Sigmoid colon (tissue), 7 donors: ENCODE data around the gene FIG4. TPM values are rescaled to one million over a fixed set of nuclear protein-coding genes. Genes with fewer than 3 reads are reported as not detected.
"Not testable (repeated sequence)": the region's sequence is repeated elsewhere in the genome, so short reads cannot be mapped to it uniquely, and the experiment has no call there.

Source experiments
- DNase-seq: peaks from one replicate; pipeline ENCODE4 v3.0.0-alpha.2; 2019
- H3K27ac ChIP-seq, 4 donors: fragments of 200-600 bp; sonication (generic); one replicate each; pipeline ENCODE4 v1.5.1; 2016 to 2019; ENCODE audit warnings: mild to moderate bottlenecking in 1 of 4
- H3K27me3 ChIP-seq, 3 donors: fragments of 200-600 bp; sonication (generic); one replicate each; pipeline ENCODE4 v1.5.1; 2019; ENCODE audit warnings: mild to moderate bottlenecking in 1 of 3
- H3K36me3 ChIP-seq, 4 donors: fragments of 200-600 bp; sonication (generic); one replicate each; pipeline ENCODE4 v1.5.1; 2016 to 2019
- H3K4me1 ChIP-seq, 4 donors: fragments of 200-600 bp; sonication (generic); one replicate each; pipeline ENCODE4 v1.5.1; 2017 to 2019
- H3K4me3 ChIP-seq, 4 donors: fragments of 200-600 bp; sonication (generic); one replicate each; pipeline ENCODE4 v1.5.1; 2017 to 2019; ENCODE audit warnings: mild to moderate bottlenecking in 2 of 4, moderate library complexity in 1 of 4
- H3K9me3 ChIP-seq, 4 donors: fragments of 200-600 bp in 3 of 4; sonication (generic) in 3 of 4; one replicate each; pipeline versions ENCODE4 v1.5.1 to v1.6.1; 2013 to 2019
- CTCF ChIP-seq, 4 experiments: fragments of 450-650 bp in 3 of 4; fragments of 200-600 bp in 1 of 4; IDR thresholded peaks; one replicate each; pipeline ENCODE4 v1.5.1; 2016 to 2019; ENCODE audit warnings: antibody characterized with exemption in 4 of 4, mild to moderate bottlenecking in 3 of 4, moderate library complexity in 2 of 4
- EP300 ChIP-seq, 4 donors: sonication (generic); formaldehyde crosslinking; IDR thresholded peaks; one replicate each; pipeline ENCODE4 v1.6.1; 2017; ENCODE audit warnings: antibody characterized with exemption in 4 of 4
- POLR2A ChIP-seq, 2 donors: fragments of 450-650 bp; IDR thresholded peaks; one replicate each; pipeline ENCODE4 v1.6.1; 2016; ENCODE audit warnings: antibody characterized with exemption in 2 of 2, mild to moderate bottlenecking in 2 of 2, moderate library complexity in 2 of 2
- POLR2AphosphoS5 ChIP-seq, 4 donors: sonication (generic); formaldehyde crosslinking; IDR thresholded peaks; one replicate each; pipeline ENCODE4 v1.6.1; 2017; ENCODE audit warnings: antibody characterized with exemption in 4 of 4
- WGBS, 2 donors: extraction: QIAGEN DNeasy Blood & Tissue Kit; methylation state at CpG; one replicate each; pipeline ENCODE4 v1.1.7; 2013; 5-methylcytosine and 5-hydroxymethylcytosine counted together
- intact Hi-C: fragments of 100-400 bp; cut with DNase I; formaldehyde crosslinking; loops from one replicate; pipeline ENCODE4 v1.15.1; 2023
- polyA plus RNA-seq, 3 donors: library from polyadenylated mRNA; stranded (reverse); fragments of 200-250 nt; gene quantifications; one replicate each; pipeline ENCODE4 v1.2.3, GENCODE V29; 2013
- total RNA-seq, 4 donors: library from RNA; depleted of rRNA; stranded (reverse); fragments of >200 nt; gene quantifications; one replicate each; pipeline ENCODE4 v1.1.0, GENCODE V29; 2016
- donor health status: healthy with polysubstance abuse.
- donor health status: Bipolar disorder and iron deficiency.
- donor health status: healthy.

Gene FIG4
- total and polyA plus RNA-seq, 7 donors = 9.8 to 24.1 (median 11.9) TPM

DNA sequence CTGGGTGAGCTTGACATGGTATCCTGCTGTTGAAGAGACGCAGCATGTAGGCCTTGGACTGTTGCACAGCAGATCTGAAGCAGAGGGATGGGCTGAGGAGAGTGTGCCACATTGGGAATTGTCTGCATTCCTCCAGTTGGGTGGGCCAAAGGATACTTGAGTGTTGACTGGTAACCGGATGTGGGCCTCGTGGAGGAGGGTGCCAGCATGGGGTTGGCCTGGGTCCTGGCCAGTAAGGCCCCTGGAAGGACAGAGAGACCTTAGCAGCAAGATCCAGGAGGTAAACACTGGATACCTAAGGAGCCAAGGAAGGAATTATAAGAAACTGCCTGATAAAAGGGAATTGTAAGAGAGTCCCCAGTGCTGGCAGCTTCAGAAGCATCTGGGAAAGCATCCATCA lies 76.9 kb downstream of the FIG4 start:
- H3K27ac ChIP-seq = no peak overlapping the region
- no peaks in the 10 kb centered on the region for H3K9me3 ChIP-seq
- intact Hi-C loops = no loop called here
- no peaks in the 10 kb centered on the region for H3K27me3 ChIP-seq
- H3K4me3 ChIP-seq = no peak overlapping the region
- H3K36me3 ChIP-seq = peaks cover 0 to 57% (median 5%) of the 10 kb centered on the region in 4 donors
- TF ChIP-seq POLR2AphosphoS5 (IDR thresholded peaks at IDR 0.05) = no peak
- no peak for TF ChIP-seq POLR2A (IDR thresholded peaks at IDR 0.05)
- no peak for TF ChIP-seq EP300 (IDR thresholded peaks at IDR 0.05)
- TF ChIP-seq CTCF (IDR thresholded peaks at IDR 0.05) = no peak
- no peaks in the 10 kb centered on the region for H3K4me1 ChIP-seq
- WGBS, 2 donors = 93 to 95% methylated on average over 3 of the region's 3 CpGs
- DNase-seq = no peak

DNA sequence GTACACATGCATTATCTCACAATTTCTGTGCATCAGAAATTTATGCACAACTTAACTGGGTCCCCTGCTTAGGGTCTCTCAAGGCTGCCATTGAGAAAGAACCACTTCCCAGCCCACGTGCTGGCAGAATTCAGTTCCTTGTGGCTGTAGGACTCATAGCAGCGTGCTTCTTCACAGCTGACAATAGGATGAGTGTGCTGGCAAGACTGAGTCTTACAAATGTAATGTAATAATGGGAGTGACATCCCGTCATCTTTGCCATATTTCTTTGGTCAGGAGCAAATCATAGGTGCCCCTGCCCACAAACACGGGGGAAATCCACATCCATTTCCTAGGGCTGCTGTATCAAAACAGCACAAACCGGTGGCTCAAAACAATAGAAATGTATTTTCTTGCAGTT lies 77.4 kb downstream of the FIG4 start:
- Histone ChIP-seq H3K27me3 (no peaks in the 10 kb centered on the region), H3K9me3 (no peaks in the 10 kb centered on the region), H3K27ac (no peak overlapping the region), H3K4me3 (no peak overlapping the region), H3K36me3 (peaks cover 0 to 52% (median 5%) of the 10 kb centered on the region in 4 donors), H3K4me1 (no peaks in the 10 kb centered on the region)
- no peak for DNase-seq
- intact Hi-C loops = no loop called here
- no peak for TF ChIP-seq EP300 (IDR thresholded peaks at IDR 0.05)
- TF ChIP-seq CTCF (IDR thresholded peaks at IDR 0.05) = no peak
- no peak for TF ChIP-seq POLR2A (IDR thresholded peaks at IDR 0.05)
- no peak for TF ChIP-seq POLR2AphosphoS5 (IDR thresholded peaks at IDR 0.05)
- 95 to 96% methylated on average over 5 of the region's 5 CpGs for WGBS, 2 donors

DNA sequence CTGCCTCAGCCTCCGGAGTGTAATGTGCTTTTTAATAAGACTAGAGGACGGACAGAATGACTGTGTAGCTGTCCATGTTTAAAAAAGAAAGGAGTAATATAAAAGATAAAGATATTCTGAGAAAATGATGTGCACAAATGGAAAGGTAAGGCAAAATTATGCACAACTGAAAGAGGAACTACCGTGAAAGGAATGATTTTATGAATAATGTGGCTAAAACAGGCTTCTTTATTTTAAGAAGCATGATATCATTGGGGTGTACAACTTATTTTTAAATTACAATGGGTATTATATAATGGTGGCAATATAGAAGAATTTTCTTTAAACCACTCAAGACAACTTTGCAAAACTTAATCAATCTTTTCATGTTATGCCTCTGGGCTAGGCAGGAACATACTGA lies 78.1 kb downstream of the FIG4 start:
- H3K27me3 ChIP-seq = no peaks in the 10 kb centered on the region
- WGBS, 2 donors = 82 to 90% methylated on average over 3 of the region's 3 CpGs
- no peak for DNase-seq
- H3K4me1 ChIP-seq = no peaks in the 10 kb centered on the region
- no peak overlapping the region for H3K27ac ChIP-seq
- TF ChIP-seq POLR2A (IDR thresholded peaks at IDR 0.05) (no peak), CTCF (IDR thresholded peaks at IDR 0.05) (no peak), POLR2AphosphoS5 (IDR thresholded peaks at IDR 0.05) (no peak), EP300 (IDR thresholded peaks at IDR 0.05) (no peak)
- no peaks in the 10 kb centered on the region for H3K9me3 ChIP-seq
- intact Hi-C loops = no loop called here
- H3K4me3 ChIP-seq = no peak overlapping the region
- peaks cover 0 to 44% (median 5%) of the 10 kb centered on the region in 4 donors for H3K36me3 ChIP-seq

- DNase-seq = no peak
- Histone ChIP-seq H3K27me3 (no peaks in the 10 kb centered on the region), H3K27ac (no peak overlapping the region), H3K4me1 (no peaks in the 10 kb centered on the region), H3K4me3 (no peak overlapping the region), H3K9me3 (no peaks in the 10 kb centered on the region), H3K36me3 (peaks cover 0 to 36% (median 5%) of the 10 kb centered on the region in 4 donors)
- WGBS, 2 donors = 87 to 88% methylated on average over 2 of the region's 2 CpGs
- intact Hi-C loops = no loop called here
- TF ChIP-seq POLR2AphosphoS5 (IDR thresholded peaks at IDR 0.05) (no peak), EP300 (IDR thresholded peaks at IDR 0.05) (no peak), POLR2A (IDR thresholded peaks at IDR 0.05) (no peak), CTCF (IDR thresholded peaks at IDR 0.05) (no peak)
Observed at GRCh38 chr6:109770047-109770446, 79.0 kb downstream of the FIG4 start.

DNA sequence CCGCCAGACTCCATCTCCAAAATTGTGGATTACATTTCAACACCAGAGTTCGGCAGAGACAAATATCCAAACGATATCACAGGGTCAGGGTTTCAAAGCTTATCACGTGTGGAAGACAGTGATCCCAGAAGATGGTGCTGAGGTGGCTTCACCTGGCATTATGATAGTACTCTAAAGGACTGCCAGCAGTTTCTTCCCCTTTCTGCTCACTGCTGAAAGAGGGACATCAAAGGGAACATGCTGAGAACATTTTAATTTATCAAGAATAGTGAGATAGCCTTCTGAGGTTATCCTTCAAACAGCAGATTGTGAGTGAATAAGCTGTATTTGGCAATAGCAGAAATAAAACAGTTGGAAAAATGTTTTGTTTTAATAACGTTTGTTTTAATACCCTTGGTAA lies 79.7 kb downstream of the FIG4 start:
- no peak for DNase-seq
- Histone ChIP-seq H3K9me3 (no peaks in the 10 kb centered on the region), H3K27ac (no peak overlapping the region), H3K4me3 (no peak overlapping the region), H3K4me1 (no peaks in the 10 kb centered on the region), H3K36me3 (peaks cover 0 to 30% (median 5%) of the 10 kb centered on the region in 4 donors), H3K27me3 (no peaks in the 10 kb centered on the region)
- TF ChIP-seq POLR2A (IDR thresholded peaks at IDR 0.05) (no peak), EP300 (IDR thresholded peaks at IDR 0.05) (no peak), CTCF (IDR thresholded peaks at IDR 0.05) (no peak), POLR2AphosphoS5 (IDR thresholded peaks at IDR 0.05) (no peak)
- 75 to 86% methylated on average over 5 of the region's 5 CpGs for WGBS, 2 donors
- intact Hi-C loops = no loop called here

DNA sequence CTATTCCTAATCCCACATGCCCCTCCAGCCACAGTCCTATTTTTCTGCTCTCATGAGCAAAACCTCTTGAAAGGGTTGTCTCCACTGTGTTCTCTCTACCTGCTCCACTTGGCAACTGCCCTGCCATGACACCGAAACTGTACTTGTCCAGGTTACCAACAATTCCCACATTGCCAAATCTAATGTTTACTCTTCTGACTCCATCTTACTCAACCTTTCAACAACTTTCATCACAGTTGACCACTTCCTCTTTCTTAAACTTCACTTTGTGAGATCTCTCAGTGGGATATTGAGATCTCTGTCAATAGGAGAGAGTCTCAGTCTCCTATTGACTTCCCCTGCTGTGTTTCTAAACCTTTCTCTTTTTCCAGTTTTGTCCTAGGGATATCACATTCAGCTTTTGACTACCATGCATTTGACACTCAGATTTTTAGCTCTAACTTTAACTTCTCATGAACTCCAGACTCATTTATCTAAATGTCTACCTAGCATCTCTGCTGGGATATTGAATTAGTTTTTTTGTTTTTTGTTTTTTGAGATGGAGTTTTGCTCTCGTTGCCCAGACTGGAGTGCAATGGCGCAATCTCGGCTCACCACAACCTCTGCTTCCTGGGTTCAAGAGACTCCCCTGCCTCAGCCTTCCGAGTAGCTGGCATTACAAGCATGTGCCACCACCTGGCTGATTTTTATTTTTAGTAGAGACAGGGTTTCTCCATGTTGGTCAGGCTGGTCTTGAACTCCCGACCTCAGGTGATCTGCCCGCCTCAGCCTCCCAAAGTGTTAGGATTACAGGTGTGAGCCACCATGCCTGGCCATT lies 81.1 kb downstream of the FIG4 start:
- H3K4me3 ChIP-seq, H3K4me1 ChIP-seq, H3K9me3 ChIP-seq, H3K27me3 ChIP-seq, intact Hi-C loops, H3K27ac ChIP-seq, DNase-seq: not testable (repeated sequence)
- peaks cover 0 to 18% (median 5%) of the 10 kb centered on the region in 4 donors for H3K36me3 ChIP-seq
- 94 to 95% methylated on average over 7 of the region's 7 CpGs for WGBS, 2 donors
